Motor neuron (in vitro differentiated cells): ENCODE results near the gene DOK7. TPM values are rescaled to one million over a fixed set of nuclear protein-coding genes. Genes with fewer than 3 reads are reported as not detected.
A peak's percentile ranks its signal among the peaks of the same experiment; 100 is the strongest.
"Not testable (repeated sequence)": the region's sequence is repeated elsewhere in the genome, so short reads cannot be mapped to it uniquely, and the experiment has no call there.

ENCODE experiments used
- ATAC-seq, 8 experiments: fragments of 200-7000 bp; cut with Tn5 transposase; replicated peaks in 6 of 8; 2 replicates each; pipeline ENCODE4 v1.8.0; 2021; ENCODE audit warnings: mild to moderate bottlenecking in 8 of 8, moderate library complexity in 8 of 8
- H3K27ac ChIP-seq, 2 donors: fragments of 250-450 bp; sonication (Bioruptor Pico); 2 replicates each; pipeline ENCODE4 v1.9.0; 2021; ENCODE audit warnings: antibody characterized with exemption in 2 of 2, mild to moderate bottlenecking in 2 of 2, moderate library complexity in 1 of 2
- H3K4me1 ChIP-seq, 2 donors: fragments of 250-450 bp; sonication (Bioruptor Pico); replicated peaks in 1 of 2; 2 replicates each; pipeline ENCODE4 v1.6.1; 2021; ENCODE audit warnings: antibody characterized with exemption in 2 of 2, mild to moderate bottlenecking in 2 of 2, moderate library complexity in 1 of 2
- H3K4me3 ChIP-seq, 5 donors: fragments of 250-450 bp; sonication (Bioruptor Pico); 2 replicates each; pipeline ENCODE4 v1.9.0; 2021; ENCODE audit warnings: antibody characterized with exemption in 5 of 5, mild to moderate bottlenecking in 5 of 5, moderate library complexity in 4 of 5
- whole genome bisulfite sequencing, 10 experiments: fragments of 450-650 bp; shearing (Covaris generic); methylation state at CpG; one replicate each; pipeline ENCODE4 v1.0.0; 2022; 5-methylcytosine and 5-hydroxymethylcytosine counted together
- in situ Hi-C, 9 experiments: fragments of 400-800 bp; cut with MboI; loops; one replicate each; pipeline ENCODE4 v1.15.0; 2021; ENCODE audit warnings: low sequenced_read_pairs in 9 of 9, low pct_unique_long_range_greater_than_20kb in 2 of 9; ENCODE audit not compliant: unreplicated experiment in 9 of 9
- total RNA-seq, 8 experiments: library from RNA; unstranded; fragments of 300-600 nt; gene quantifications; 2 replicates each; pipeline versions ENCODE4 v1.2.3 to v1.2.4, GENCODE V29; 2022

DOK7 gene
- total RNA-seq, 8 experiments from 2014 or later, result 0.27 to 2.0 (median 0.62) TPM

DNA sequence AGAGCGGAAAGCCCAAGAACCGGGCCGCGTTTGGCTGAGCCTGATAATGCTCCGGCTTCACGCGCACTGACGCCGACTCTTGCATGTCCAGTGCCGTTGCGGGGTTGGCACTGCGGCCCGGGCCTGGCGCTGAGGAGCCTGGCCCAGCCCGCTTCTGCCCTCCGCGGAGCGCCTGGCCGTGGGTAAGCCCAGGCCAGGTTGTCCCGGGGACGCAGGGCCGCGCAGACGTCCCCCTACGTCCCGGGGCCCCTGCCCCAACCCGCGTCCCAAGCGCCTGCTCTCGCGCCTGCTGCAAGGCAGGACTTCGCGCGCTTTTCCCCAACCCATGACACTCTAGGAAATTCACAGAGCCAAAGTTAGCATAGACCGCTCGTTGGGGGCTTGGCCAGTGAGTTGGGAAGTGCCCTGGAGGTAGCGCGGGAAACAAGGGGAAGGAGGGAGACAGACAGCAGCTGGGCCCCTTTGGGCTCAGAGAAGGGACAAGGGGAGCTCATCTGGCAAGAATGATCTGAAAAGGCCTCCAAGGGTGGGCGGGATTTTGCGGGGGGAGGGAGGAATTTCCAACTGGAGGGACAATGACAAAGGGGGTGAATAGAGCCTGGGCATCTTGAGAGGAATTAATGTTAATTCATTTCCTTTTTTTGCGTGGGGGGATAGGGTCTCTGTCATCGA is 69.8 kb downstream of the DOK7 start:
- peak overlapping the region; percentile 2 to 93 (median 7) for H3K4me3 ChIP-seq
- WGBS, 10 experiments, result 47 to 57% methylated on average over 2 to 3 of the region's 42 CpGs; no CpG with 5 or more reads in 8 of the 10 experiments
- in situ Hi-C loops, result no loop called here
- H3K4me1 ChIP-seq, result peaks cover 14 to 18% of the 10 kb centered on the region in 2 donors
- peak in 5 of 8 experiments; percentile 52 to 70 (median 64) for ATAC-seq
- H3K27ac ChIP-seq, result peak overlapping the region in 1 of 2 donors; percentile 0

GRCh38 chr4:3533423-3533820 is 70.3 kb downstream of the DOK7 start:
- H3K4me3 ChIP-seq, result no peak overlapping the region
- 67 to 100% (median 86%) methylated on average over 1 to 3 of the region's 7 CpGs; no CpG with 5 or more reads in 3 of the 10 experiments for WGBS, 10 experiments
- no peak for ATAC-seq
- in situ Hi-C loops, result no loop called here
- H3K4me1 ChIP-seq, result peaks cover 14 to 18% of the 10 kb centered on the region in 2 donors
- no peak overlapping the region for H3K27ac ChIP-seq

GRCh38 chr4:3535812-3536211 is 72.7 kb downstream of the DOK7 start:
- in situ Hi-C loops, ATAC-seq, H3K27ac ChIP-seq, H3K4me3 ChIP-seq: not testable (repeated sequence)
- H3K4me1 ChIP-seq, result peaks cover 8 to 11% of the 10 kb centered on the region in 2 donors
- whole genome bisulfite sequencing, 10 experiments, result no CpG with 5 or more reads among the region's 10 CpGs

- H3K4me3 ChIP-seq, in situ Hi-C loops, H3K27ac ChIP-seq, H3K4me1 ChIP-seq, ATAC-seq: not testable (repeated sequence)
- WGBS, 10 experiments, result no CpG with 5 or more reads among the region's 23 CpGs
Measured at GRCh38 chr4:3538906-3539305, 75.8 kb downstream of the DOK7 start.

DNA sequence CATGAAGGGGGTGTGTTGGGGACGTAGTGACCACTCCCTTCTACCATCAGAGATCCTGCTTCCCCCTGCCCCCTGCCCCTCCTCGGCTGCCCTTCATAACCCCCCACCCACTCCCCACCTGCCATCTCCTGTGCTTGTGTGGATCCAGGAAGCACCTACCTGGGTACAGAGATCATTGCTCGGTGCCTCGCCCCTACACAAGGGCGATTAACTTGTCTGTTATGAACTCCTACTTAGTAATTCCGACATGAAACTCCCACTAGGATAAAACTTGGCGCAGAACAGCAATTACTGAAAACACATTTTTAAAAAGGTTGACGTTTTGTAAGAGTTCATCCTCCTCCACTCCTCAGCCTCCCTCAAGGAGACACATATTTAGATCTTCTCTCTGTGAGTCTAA is 80.3 kb downstream of the DOK7 start:
- in situ Hi-C loops, result not testable (repeated sequence)
- 50% methylated on average over 2 of the region's 8 CpGs; no CpG with 5 or more reads in 8 of the 10 experiments for WGBS, 10 experiments

More for the DNA sequence above, 80.3 kb downstream of the DOK7 start:
- not testable (repeated sequence) for H3K27ac ChIP-seq, H3K4me1 ChIP-seq, H3K4me3 ChIP-seq, ATAC-seq

Other genes starting within 250 kb of the DOK7 start
- gene MSANTD1, start 214.1 kb upstream of the DOK7 start, total RNA-seq, result 1 to 10 TPM in 5 of 8 experiments, under 1 TPM in 3; 0.76 to 2.1 (median 1.2) TPM
- gene RGS12, start 170.3 kb upstream of the DOK7 start, total RNA-seq, result 10 to 100 TPM; 11.8 to 38.3 (median 26.2) TPM
- gene HGFAC, start 21.3 kb upstream of the DOK7 start, total RNA-seq, result 1 to 10 TPM in 5 of 8 experiments, under 1 TPM in 1, not detected in 2; 0.42 to 2.5 (median 1.8) TPM
- 100 to 1,000 TPM in 4 of 8 experiments, 10 to 100 TPM in 4; 49.8 to 389 (median 96.9) TPM for gene LRPAP1, start 69.1 kb downstream of the DOK7 start, total RNA-seq